GM19395 (cell line): ENCODE data around the gene NAGA.
A peak's percentile ranks its signal among the peaks of the same experiment; 100 is the strongest.
"Not testable (repeated sequence)": the region's sequence is repeated elsewhere in the genome, so short reads cannot be mapped to it uniquely, and the experiment has no call there.

ENCODE experiments used
- ATAC-seq: cut with Tn5 transposase; IDR thresholded peaks from one replicate; pipeline ENCODE4 v1.9.1; 2021; ENCODE audit warnings: mild to moderate bottlenecking, moderate library complexity; ENCODE audit not compliant: unreplicated experiment

The NAGA gene

GRCh38 chr22:42070517-42071422 lies at the start of gene NAGA:
Gene NAGA (minus strand): TSS chr22:42070812. CDS start chr22:42070297, 515 bp downstream.
- peak; percentile 87 for ATAC-seq

GRCh38 chr22:42116848-42117424 lies 46.3 kb upstream of the NAGA start:
- ATAC-seq = no peak

GRCh38 chr22:42115420-42115830 lies 44.8 kb upstream of the NAGA start:
- not testable (repeated sequence) for ATAC-seq

- no peak for ATAC-seq
These were observed 44.1 kb upstream of the NAGA start for GRCh38 chr22:42114721-42115120.

- not testable (repeated sequence) for ATAC-seq
These were observed 42.2 kb upstream of the NAGA start for GRCh38 chr22:42112793-42113192.

GRCh38 chr22:42111798-42112197 lies 41.2 kb upstream of the NAGA start:
- ATAC-seq = no peak

- no peak for ATAC-seq
These were observed 38.2 kb upstream of the NAGA start for GRCh38 chr22:42108848-42109247.

GRCh38 chr22:42104332-42104860 lies 33.8 kb upstream of the NAGA start:
- ATAC-seq = not testable (repeated sequence)

- no peak for ATAC-seq
These were observed 30.6 kb upstream of the NAGA start for GRCh38 chr22:42101199-42101598.

- ATAC-seq = no peak
These were observed 20.8 kb upstream of the NAGA start for GRCh38 chr22:42091455-42091782.

GRCh38 chr22:42090596-42091454 lies 20.2 kb upstream of the NAGA start, which contains the start of gene NDUFA6:
Gene NDUFA6 (minus strand): TSS chr22:42090772. CDS start chr22:42090744, 28 bp downstream.
- peak; percentile 94 for ATAC-seq

- no peak for ATAC-seq
These were observed 15.4 kb upstream of the NAGA start for GRCh38 chr22:42086051-42086450.

GRCh38 chr22:42084874-42085273 lies 14.3 kb upstream of the NAGA start:
- no peak for ATAC-seq

GRCh38 chr22:42083119-42083518 lies 12.5 kb upstream of the NAGA start:
- no peak for ATAC-seq

GRCh38 chr22:42080287-42080686 lies 9.7 kb upstream of the NAGA start:
- ATAC-seq = no peak

- peak; percentile 84 for ATAC-seq
These were observed 9.0 kb upstream of the NAGA start, which contains the start of gene SMDT1 for GRCh38 chr22:42079319-42080251. Gene SMDT1 (plus strand): TSS chr22:42079700. CDS start chr22:42079769, 69 bp downstream.

GRCh38 chr22:42078469-42079318 lies 8.1 kb upstream of the NAGA start:
- ATAC-seq = peak; percentile 11

GRCh38 chr22:42077486-42078125 lies 7.0 kb upstream of the NAGA start:
- no peak for ATAC-seq
